Smooth muscle cell (in vitro differentiated cells): ENCODE measurements around the gene PROM2. TPM values are rescaled to one million over a fixed set of nuclear protein-coding genes. Genes with fewer than 3 reads are reported as not detected.

Source experiments
- DNase-seq: peaks from one replicate; lab custom pipeline; 2025; ENCODE audit not compliant: unreplicated experiment; lab: John Stamatoyannopoulos, UW
- H2AFZ ChIP-seq: fragments of 200-600 bp; sonication (generic); 2 replicates; pipeline ENCODE4 v1.6.0; 2016; ENCODE audit warnings: antibody characterized with exemption, low read depth, mild to moderate bottlenecking
- H3F3A ChIP-seq: fragments of 200-600 bp; sonication (generic); 2 replicates; pipeline ENCODE4 v1.6.0; 2017; ENCODE audit warnings: antibody characterized with exemption, low read depth
- H3K27ac ChIP-seq: fragments of 200-600 bp; sonication (generic); 2 replicates; pipeline ENCODE4 v1.5.1; 2016; ENCODE audit warnings: low read depth, mild to moderate bottlenecking
- H3K27me3 ChIP-seq: fragments of 200-600 bp; sonication (generic); 2 replicates; pipeline ENCODE4 v1.6.1; 2016; ENCODE audit warnings: low read depth, mild to moderate bottlenecking
- H3K36me3 ChIP-seq: fragments of 200-600 bp; sonication (generic); 2 replicates; pipeline ENCODE4 v1.5.1; 2016; ENCODE audit warnings: low read depth
- H3K4me1 ChIP-seq: fragments of 200-600 bp; sonication (generic); 2 replicates; pipeline ENCODE4 v1.5.1; 2016; ENCODE audit warnings: low read depth
- H3K4me2 ChIP-seq: fragments of 200-600 bp; sonication (generic); 2 replicates; pipeline ENCODE4 v1.6.0; 2016; ENCODE audit warnings: mild to moderate bottlenecking
- H3K4me3 ChIP-seq: fragments of 200-600 bp; sonication (generic); 2 replicates; pipeline ENCODE4 v1.5.1; 2016; ENCODE audit warnings: mild to moderate bottlenecking
- H3K79me2 ChIP-seq: fragments of 200-600 bp; sonication (generic); 2 replicates; pipeline ENCODE4 v1.6.0; 2016; ENCODE audit warnings: low read depth, mild to moderate bottlenecking
- H3K9ac ChIP-seq: fragments of 200-600 bp; sonication (generic); 2 replicates; pipeline ENCODE4 v1.6.0; 2016; ENCODE audit warnings: low read depth
- H3K9me3 ChIP-seq: fragments of 200-600 bp; sonication (generic); replicated peaks from 2 replicates; pipeline ENCODE4 v1.5.1; 2016; ENCODE audit warnings: low read depth
- H4K20me1 ChIP-seq: fragments of 200-600 bp; sonication (generic); 2 replicates; pipeline ENCODE4 v1.6.0; 2016; ENCODE audit warnings: low read depth
- WGBS: methylation state at CpG from one replicate; pipeline ENCODE4 v1.1.7; 2016; ENCODE audit warnings: low lambda C conversion rate; 5-methylcytosine and 5-hydroxymethylcytosine counted together
- polyA plus RNA-seq: library from polyadenylated mRNA; unstranded; fragments of >200 nt; fragmentation: Nextera tagmentation; extraction: Ambion mirVana; gene quantifications from 2 replicates; pipeline ENCODE4 v1.2.1, GENCODE V29; 2016
- total RNA-seq: library from RNA; depleted of rRNA; stranded (reverse); fragments of >200 nt; gene quantifications from 2 replicates; pipeline ENCODE4 v1.2.3, GENCODE V29; 2014
- TF ChIP-seq, protein P1 (sequence below): fragments of 200-600 bp; sonication (generic); IDR thresholded peaks from 2 replicates; pipeline ENCODE4 v1.5.1; 2017; ENCODE audit warnings: borderline replicate concordance, mild to moderate bottlenecking, antibody characterized with exemption; ENCODE audit not compliant: insufficient read depth, poor library complexity, severe bottlenecking

The PROM2 gene
- total and polyA plus RNA-seq, 2 experiments from 2014 or later = 0.70 to 4.2 TPM

DNA sequence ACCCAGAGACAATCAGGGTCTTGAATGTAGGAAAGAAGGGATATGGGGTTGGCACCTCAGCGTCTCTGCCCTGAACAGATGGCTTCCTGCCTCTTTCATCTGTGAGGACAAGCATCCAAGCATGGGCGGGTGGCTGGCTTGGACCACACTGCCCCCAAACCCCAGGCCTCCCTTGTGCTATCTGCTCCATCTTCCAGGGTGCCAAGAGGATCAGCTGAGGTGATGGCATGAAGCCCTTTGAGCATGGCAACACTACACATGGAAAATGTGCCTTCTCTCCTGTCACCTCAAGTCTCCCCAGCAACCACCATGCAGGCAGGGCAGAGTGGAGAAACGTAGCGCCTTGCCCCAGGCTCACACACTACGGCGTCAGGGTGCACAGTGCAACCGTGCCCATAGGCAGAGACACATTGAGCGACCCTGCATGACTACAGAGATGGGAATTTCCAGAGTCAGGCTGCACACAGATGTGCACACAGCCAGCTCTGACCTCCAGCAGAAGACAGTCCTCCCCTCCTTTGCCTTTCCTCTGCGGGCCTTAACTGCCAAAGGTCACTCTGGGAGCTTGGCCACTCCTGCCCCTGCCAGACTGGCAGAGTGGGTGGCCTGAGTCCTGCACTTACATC lies 24.4 kb downstream of the PROM2 start:
- Histone ChIP-seq H3K9ac (no peak overlapping the region), H3K36me3 (no peaks in the 10 kb centered on the region), H3K9me3 (no peaks in the 10 kb centered on the region), H3K4me1 (no peaks in the 10 kb centered on the region), H3K4me3 (no peak overlapping the region), H3F3A (no peaks in the 10 kb centered on the region), H2AFZ (no peak overlapping the region), H3K27me3 (no peaks in the 10 kb centered on the region), H3K27ac (no peak overlapping the region), H3K4me2 (no peak overlapping the region), H3K79me2 (no peaks in the 10 kb centered on the region), H4K20me1 (no peaks in the 10 kb centered on the region)
- WGBS = 86% methylated on average over 9 of the region's 9 CpGs
- TF ChIP-seq, protein P1, sequence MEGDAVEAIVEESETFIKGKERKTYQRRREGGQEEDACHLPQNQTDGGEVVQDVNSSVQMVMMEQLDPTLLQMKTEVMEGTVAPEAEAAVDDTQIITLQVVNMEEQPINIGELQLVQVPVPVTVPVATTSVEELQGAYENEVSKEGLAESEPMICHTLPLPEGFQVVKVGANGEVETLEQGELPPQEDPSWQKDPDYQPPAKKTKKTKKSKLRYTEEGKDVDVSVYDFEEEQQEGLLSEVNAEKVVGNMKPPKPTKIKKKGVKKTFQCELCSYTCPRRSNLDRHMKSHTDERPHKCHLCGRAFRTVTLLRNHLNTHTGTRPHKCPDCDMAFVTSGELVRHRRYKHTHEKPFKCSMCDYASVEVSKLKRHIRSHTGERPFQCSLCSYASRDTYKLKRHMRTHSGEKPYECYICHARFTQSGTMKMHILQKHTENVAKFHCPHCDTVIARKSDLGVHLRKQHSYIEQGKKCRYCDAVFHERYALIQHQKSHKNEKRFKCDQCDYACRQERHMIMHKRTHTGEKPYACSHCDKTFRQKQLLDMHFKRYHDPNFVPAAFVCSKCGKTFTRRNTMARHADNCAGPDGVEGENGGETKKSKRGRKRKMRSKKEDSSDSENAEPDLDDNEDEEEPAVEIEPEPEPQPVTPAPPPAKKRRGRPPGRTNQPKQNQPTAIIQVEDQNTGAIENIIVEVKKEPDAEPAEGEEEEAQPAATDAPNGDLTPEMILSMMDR = no peak
- DNase-seq = no peak

DNA sequence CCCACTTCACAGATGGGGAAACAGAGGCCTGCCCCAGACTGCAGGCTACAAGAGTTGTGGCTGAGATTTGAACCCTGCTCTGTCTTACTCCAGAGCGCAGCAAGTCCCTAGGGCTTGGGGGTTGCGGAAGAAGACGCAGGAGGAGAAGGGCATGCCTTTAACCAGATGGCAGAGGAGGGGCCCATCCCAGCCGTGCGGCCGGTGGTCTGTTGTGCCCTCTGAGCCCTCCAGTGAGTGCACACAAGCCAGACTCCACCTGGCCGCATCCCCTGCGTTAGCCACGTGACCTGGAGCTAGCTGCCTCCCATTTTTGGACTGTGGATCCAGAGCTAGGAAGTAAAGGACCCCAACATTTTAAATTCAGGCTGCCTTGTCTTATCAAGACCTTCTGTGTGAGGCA lies 25.7 kb downstream of the PROM2 start:
- Histone ChIP-seq H3K4me1 (no peaks in the 10 kb centered on the region), H3K4me3 (no peak overlapping the region), H3K27ac (no peak overlapping the region), H2AFZ (no peak overlapping the region), H3K4me2 (no peak overlapping the region), H3K36me3 (no peaks in the 10 kb centered on the region), H3K9me3 (no peaks in the 10 kb centered on the region), H3K9ac (no peak overlapping the region), H4K20me1 (no peaks in the 10 kb centered on the region), H3K27me3 (no peaks in the 10 kb centered on the region), H3F3A (no peaks in the 10 kb centered on the region), H3K79me2 (no peaks in the 10 kb centered on the region)
- WGBS = 89% methylated on average over 9 of the region's 9 CpGs
- TF ChIP-seq, protein P1 = no peak
- DNase-seq = no peak

DNA sequence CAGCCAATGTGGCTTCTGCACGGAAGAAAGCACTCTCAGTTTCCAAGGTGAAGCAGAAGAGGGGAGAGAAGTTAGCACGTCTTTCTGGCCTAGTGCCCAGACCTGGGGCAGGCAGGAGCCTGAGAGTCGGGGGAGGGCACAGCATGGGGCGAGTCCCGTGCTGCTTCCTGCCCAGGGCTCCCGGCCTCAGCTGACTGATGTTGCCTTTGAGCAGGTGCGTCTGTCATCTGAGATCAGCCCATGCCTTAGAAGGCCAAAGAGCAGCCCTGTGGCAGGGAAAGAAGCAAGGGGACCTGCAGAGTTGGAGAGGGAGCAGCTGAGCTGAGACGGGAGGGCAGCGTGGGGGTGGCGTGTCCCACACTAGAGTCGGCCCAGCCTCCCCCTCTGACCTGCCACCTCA lies 26.2 kb downstream of the PROM2 start:
- Histone ChIP-seq H3K9me3 (no peaks in the 10 kb centered on the region), H3F3A (no peaks in the 10 kb centered on the region), H3K4me3 (no peak overlapping the region), H3K9ac (no peak overlapping the region), H3K4me1 (no peaks in the 10 kb centered on the region), H3K36me3 (no peaks in the 10 kb centered on the region), H3K27me3 (no peaks in the 10 kb centered on the region), H3K4me2 (no peak overlapping the region), H3K27ac (no peak overlapping the region), H3K79me2 (no peaks in the 10 kb centered on the region), H4K20me1 (no peaks in the 10 kb centered on the region), H2AFZ (no peak overlapping the region)
- WGBS = 72% methylated on average over 9 of the region's 11 CpGs
- TF ChIP-seq, protein P1 = no peak
- no peak for DNase-seq

DNA sequence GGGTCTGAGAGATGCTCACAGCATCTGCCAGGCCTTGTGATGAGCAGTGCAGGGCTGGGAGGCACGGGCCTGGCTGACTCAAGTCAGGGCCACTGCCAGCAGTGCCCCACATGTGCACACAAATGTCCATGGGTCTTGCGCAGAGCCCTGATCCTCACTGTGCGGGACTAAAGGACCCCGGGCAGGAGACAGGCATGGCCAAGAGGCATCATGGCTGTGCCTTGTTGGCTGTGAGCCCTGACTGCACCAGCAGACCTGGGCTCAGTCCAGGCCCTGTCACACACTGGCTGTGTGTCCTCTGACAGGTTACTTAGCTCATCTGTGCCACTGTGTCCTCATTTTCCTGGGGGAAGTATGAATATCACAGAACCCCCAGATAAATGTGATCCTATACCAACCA lies 26.9 kb downstream of the PROM2 start:
- no peak overlapping the region for H3K27ac ChIP-seq
- H3K4me1 ChIP-seq = no peaks in the 10 kb centered on the region
- no peaks in the 10 kb centered on the region for H3F3A ChIP-seq
- no peak overlapping the region for H3K4me2 ChIP-seq
- no peaks in the 10 kb centered on the region for H4K20me1 ChIP-seq
- 93% methylated on average over 4 of the region's 4 CpGs for WGBS
- H3K36me3 ChIP-seq = no peaks in the 10 kb centered on the region
- no peak overlapping the region for H3K9ac ChIP-seq
- TF ChIP-seq, protein P1 = no peak
- no peak overlapping the region for H2AFZ ChIP-seq
- no peaks in the 10 kb centered on the region for H3K27me3 ChIP-seq
- H3K4me3 ChIP-seq = no peak overlapping the region
- H3K9me3 ChIP-seq = no peaks in the 10 kb centered on the region
- DNase-seq = no peak
- H3K79me2 ChIP-seq = no peaks in the 10 kb centered on the region
